Astrocyte of the cerebellum (primary cell): ENCODE measurements around the gene SMC6.

Experiments used
- DNase-seq: peaks from one replicate; pipeline ENCODE4 v3.0.0-alpha.2; 2011; ENCODE audit warnings: low read depth
- H3K4me3 ChIP-seq: 2 replicates; pipeline ENCODE4 v1.5.1; 2011; ENCODE audit warnings: mild to moderate bottlenecking, low read depth, low read length, moderate library complexity
- CTCF ChIP-seq: IDR thresholded peaks from 2 replicates; pipeline ENCODE4 v1.5.1; 2012; ENCODE audit warnings: low read length, low read depth, moderate library complexity, mild to moderate bottlenecking; ENCODE audit errors: missing control alignments
- in situ Hi-C: cut with HindIII; loops from 2 replicates; pipeline ENCODE4 v1.10.0; 2017; ENCODE audit warnings: low sequenced_read_pairs

The SMC6 gene

GRCh38 chr2:17709897-17710296 is 43.7 kb downstream of the SMC6 start:
- DNase-seq = no peak
- no peak overlapping the region for H3K4me3 ChIP-seq
- TF ChIP-seq CTCF = no peak
- in situ Hi-C loops = no loop called here

DNA sequence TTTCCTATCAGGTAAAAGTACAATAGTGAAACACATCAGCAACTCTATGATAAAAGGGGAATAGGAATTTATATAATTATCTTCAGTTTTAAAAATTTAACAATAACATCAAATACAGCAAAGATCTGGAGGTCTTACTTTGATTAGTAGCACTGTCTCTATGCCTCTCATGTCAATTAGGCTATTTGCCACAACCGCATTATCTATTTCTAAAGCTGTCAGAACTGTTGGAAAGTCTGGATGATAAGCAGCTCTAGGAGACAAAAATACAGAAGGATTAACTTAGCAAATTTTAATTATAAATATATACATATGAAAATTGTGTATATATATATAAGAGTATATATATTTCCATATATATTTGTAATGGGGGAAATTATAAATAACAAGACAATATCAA is 45.1 kb downstream of the SMC6 start:
- no peak for TF ChIP-seq CTCF
- no peak for DNase-seq
- in situ Hi-C loops = no loop called here
- no peak overlapping the region for H3K4me3 ChIP-seq

DNA sequence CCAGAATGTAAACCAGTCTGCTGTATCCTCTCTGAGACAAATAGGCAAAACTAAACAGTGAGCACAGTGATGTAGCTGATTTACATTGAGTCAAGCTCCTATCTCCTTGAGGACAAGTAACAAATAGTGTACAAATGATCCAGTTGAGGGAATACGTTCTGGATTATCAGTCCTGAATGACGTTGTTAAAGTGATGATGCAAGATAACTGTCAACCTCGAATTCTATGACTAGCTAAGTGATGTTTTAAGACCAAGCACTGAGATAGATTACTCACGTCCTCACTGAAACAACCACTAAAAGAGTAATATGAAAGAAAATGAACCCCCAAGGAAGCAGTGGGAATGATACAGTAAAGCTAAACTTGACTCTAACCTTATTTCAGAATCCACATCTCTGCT is 46.8 kb downstream of the SMC6 start:
- in situ Hi-C loops = no loop called here
- DNase-seq = no peak
- TF ChIP-seq CTCF = no peak
- H3K4me3 ChIP-seq = no peak overlapping the region

- no peak overlapping the region for H3K4me3 ChIP-seq
- no peak for DNase-seq
- in situ Hi-C loops = no loop called here
- no peak for TF ChIP-seq CTCF
Observed at GRCh38 chr2:17690776-17691175, 62.8 kb downstream of the SMC6 start.

GRCh38 chr2:17689010-17689409 is 64.6 kb downstream of the SMC6 start:
- in situ Hi-C loops = no loop called here
- H3K4me3 ChIP-seq = no peak overlapping the region
- TF ChIP-seq CTCF = no peak
- DNase-seq = no peak

GRCh38 chr2:17688600-17688999 is 65.0 kb downstream of the SMC6 start:
- no peak for DNase-seq
- no peak for TF ChIP-seq CTCF
- no peak overlapping the region for H3K4me3 ChIP-seq
- in situ Hi-C loops = no loop called here

DNA sequence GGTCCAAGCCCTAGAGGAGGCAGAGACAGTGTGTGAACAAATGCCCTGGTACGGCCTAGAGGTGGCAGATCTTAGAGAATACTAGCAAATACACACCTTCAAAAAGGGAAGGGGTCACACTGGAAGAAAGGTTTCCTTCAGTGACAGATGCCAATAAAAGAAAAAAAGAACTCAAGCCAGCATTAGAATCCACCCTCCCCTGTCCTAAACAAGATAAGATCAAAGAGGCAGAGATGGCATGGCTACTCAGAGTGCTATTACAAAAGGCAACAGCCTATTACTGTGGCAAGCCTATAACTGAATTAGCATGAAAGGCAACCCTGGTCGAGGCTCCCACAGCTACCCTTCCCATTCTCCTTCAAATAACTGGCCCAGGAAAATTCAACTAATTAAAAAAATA is 69.6 kb downstream of the SMC6 start:
- TF ChIP-seq CTCF = no peak
- no peak overlapping the region for H3K4me3 ChIP-seq
- in situ Hi-C loops = no loop called here

More for the DNA sequence above, 69.6 kb downstream of the SMC6 start:
- no peak for DNase-seq
